GM10266 (cell line): ENCODE measurements around the gene ST6GALNAC3.

Source experiments
- DNase-seq: peaks from one replicate; pipeline ENCODE4 v3.0.0; 2012; ENCODE audit errors: extremely low spot score
- TF ChIP-seq, protein P1 (sequence below): IDR thresholded peaks from 2 replicates; pipeline ENCODE4 v1.5.1; 2012; ENCODE audit warnings: mild to moderate bottlenecking, low read depth; ENCODE audit not compliant: control insufficient read depth, insufficient read depth; ENCODE audit errors: missing control alignments

The ST6GALNAC3 gene

DNA sequence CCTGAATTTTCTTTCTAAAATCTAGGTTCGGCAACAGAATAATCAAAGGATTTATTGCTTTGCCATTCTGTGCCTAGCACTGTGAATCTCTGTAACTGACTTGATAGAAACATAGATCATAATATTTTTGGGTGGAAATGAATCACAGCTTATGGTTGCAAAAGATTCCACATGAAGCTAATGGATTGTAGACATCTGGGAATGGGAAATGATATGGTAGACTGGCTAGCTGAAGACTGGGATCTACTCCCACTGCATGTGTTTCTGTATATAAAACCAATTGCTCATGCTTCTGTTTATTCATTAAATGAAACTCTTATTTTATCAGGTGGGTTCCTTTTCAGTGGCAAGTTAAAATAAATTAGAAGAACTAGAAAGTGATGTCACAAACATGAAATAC is 395.6 kb downstream of the ST6GALNAC3 start:
- no peak for DNase-seq
- TF ChIP-seq, protein P1, sequence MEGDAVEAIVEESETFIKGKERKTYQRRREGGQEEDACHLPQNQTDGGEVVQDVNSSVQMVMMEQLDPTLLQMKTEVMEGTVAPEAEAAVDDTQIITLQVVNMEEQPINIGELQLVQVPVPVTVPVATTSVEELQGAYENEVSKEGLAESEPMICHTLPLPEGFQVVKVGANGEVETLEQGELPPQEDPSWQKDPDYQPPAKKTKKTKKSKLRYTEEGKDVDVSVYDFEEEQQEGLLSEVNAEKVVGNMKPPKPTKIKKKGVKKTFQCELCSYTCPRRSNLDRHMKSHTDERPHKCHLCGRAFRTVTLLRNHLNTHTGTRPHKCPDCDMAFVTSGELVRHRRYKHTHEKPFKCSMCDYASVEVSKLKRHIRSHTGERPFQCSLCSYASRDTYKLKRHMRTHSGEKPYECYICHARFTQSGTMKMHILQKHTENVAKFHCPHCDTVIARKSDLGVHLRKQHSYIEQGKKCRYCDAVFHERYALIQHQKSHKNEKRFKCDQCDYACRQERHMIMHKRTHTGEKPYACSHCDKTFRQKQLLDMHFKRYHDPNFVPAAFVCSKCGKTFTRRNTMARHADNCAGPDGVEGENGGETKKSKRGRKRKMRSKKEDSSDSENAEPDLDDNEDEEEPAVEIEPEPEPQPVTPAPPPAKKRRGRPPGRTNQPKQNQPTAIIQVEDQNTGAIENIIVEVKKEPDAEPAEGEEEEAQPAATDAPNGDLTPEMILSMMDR = no peak

DNA sequence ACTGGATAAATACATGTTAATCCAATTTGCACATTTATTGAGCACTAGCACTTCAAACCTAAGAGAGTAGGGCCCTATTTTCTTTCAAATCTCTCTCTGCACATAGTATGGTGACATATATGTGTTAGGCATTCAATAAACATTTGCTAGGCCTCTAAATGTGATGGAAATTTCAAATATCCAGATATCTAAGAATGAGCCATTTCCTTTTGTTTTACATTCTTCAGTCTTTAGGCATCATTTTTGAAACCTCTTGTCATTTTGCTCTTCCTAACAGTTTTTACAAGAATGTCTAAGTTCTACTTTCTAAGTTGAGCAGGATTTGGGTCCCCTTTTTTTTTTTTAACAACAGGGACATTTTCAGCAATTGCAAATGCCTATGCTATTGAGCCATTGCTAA is 397.0 kb downstream of the ST6GALNAC3 start:
- TF ChIP-seq, protein P1 = no peak

DNA sequence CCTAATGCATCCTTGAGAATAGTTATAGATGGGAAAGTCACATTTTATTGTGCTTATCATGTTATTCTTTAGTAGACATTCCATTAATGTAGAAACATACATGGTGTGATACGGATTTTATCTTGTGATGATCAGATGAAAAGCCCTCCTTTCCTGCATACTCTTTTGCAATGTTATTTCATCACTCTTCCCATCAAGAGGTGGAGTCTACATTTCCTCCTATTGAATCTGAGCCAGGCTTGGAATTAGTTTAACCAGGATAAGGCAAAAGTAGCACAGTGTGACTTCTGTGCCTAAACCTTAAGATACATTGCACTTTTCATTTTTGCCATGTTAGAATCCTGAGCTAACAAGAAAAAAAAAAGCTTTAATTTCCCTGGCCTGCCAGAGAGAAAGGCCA is 399.0 kb downstream of the ST6GALNAC3 start:
- DNase-seq = no peak
- TF ChIP-seq, protein P1 = no peak

More for the DNA sequence above, 397.0 kb downstream of the ST6GALNAC3 start:
- DNase-seq = no peak

DNA sequence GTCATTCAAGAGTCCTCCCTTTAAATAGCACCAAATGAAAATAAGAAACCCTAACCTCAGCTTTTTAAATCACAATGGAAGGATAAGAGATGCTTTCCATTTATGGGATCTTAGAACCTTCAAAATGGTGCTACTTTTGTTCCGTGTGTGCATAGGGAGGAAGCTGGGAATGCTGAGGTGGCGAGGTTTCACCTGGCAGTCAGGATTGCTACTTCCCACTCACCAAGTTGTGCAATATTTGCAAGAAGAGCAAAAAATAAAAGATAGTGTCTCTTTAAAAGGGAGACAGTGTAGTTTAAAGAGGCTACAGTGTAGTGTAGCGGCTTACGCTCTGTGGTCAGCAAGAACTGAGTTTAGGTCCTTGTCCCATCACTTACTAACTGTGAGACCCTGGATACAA is 400.4 kb downstream of the ST6GALNAC3 start:
- DNase-seq = no peak

DNA sequence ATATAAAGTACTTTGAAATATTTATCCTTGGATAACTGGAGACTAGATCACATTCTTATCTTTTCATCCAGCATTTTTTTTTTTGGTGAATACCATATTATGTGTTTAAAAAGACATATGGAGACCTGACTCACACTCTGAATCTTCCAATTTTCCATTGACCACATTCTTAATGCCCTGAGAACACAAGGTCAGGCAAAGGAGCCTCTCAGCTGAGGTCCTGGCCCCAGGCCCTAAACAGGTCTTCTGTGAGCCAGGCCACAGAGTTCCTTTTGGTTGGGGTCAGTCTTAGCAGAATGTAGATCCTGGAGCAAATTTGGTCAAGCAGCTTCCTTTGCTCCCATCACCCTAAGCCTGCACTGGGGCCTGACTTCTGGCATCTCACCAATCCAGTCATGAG is 402.6 kb downstream of the ST6GALNAC3 start:
- TF ChIP-seq, protein P1 = no peak
- DNase-seq = no peak

More for the DNA sequence above, 400.4 kb downstream of the ST6GALNAC3 start:
- TF ChIP-seq, protein P1 = no peak

DNA sequence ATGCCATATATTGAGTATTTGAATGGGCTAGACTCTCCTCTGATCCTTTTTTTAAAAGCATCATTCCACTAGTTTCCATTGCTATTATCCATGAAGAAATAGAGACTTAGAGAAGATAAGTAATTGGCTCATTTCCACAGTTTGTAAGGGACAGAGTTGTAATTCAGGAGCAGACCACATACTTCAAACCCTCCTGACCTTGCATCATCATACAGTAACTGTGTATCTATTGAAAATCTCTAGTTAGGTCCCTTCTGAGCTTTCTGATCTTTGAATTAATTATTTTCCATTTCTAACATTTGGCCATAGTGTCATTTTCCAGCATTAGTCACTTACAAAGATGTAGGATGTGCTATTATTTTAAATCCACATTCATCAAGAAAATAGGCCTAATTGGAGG is 406.3 kb downstream of the ST6GALNAC3 start:
- no peak for DNase-seq
- TF ChIP-seq, protein P1 = no peak

DNA sequence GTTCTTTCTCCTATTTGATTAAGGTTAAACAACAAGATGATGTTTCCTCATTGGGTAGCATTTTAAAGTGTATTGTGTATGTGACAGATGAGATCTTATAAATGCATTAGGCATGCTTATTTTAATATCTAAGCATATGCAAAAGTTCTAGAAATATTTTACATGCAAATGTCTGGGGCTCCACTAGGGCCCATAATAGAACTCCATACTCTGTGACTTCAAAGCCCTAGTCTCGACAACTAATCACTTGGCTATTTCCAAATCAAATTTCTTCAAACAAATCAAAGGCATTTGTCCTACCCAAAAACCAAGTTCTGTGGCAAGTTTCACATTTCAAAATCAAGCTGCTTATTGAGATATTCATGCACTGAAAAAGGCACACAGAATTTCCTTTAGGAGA is 407.1 kb downstream of the ST6GALNAC3 start:
- TF ChIP-seq, protein P1 = no peak
- no peak for DNase-seq
